Endothelial cell of umbilical vein (primary cell): ENCODE results near the gene HSD17B2.

Experiments
- EZH2 ChIP-seq: IDR thresholded peaks from 2 replicates; pipeline ENCODE4 v1.6.1; 2012; ENCODE audit warnings: borderline replicate concordance, low read depth, mild to moderate bottlenecking, moderate library complexity, low read length, inconsistent platforms; ENCODE audit not compliant: severe bottlenecking
- GATA2 ChIP-seq: IDR thresholded peaks from 2 replicates; pipeline ENCODE4 v1.7.0; 2011; ENCODE audit warnings: low read depth, mild to moderate bottlenecking, moderate library complexity, mixed read lengths, low read length; ENCODE audit not compliant: insufficient read length, insufficient read depth
- MYC ChIP-seq: IDR thresholded peaks from one replicate; pipeline ENCODE4 v1.6.1; 2011; ENCODE audit warnings: mild to moderate bottlenecking, low read depth, low read length
- POLR2AphosphoS5 ChIP-seq: IDR thresholded peaks from 2 replicates; pipeline ENCODE4 v1.6.1; 2012; ENCODE audit warnings: low read depth, mild to moderate bottlenecking, control low read depth, low read length, moderate library complexity; ENCODE audit not compliant: insufficient read depth
- TF ChIP-seq, protein P1 (sequence below), 2 donors: IDR thresholded peaks; 1 replicate in 1 of 2; 2 replicates in 1 of 2; pipeline ENCODE4 v1.5.1; 2011; ENCODE audit warnings: low read length in 2 of 2, mild to moderate bottlenecking in 2 of 2, moderate library complexity in 2 of 2, control low read depth in 1 of 2, inconsistent platforms in 1 of 2, low read depth in 1 of 2; ENCODE audit not compliant: insufficient read depth in 1 of 2; ENCODE audit errors: extremely low read depth in 1 of 2

DNA sequence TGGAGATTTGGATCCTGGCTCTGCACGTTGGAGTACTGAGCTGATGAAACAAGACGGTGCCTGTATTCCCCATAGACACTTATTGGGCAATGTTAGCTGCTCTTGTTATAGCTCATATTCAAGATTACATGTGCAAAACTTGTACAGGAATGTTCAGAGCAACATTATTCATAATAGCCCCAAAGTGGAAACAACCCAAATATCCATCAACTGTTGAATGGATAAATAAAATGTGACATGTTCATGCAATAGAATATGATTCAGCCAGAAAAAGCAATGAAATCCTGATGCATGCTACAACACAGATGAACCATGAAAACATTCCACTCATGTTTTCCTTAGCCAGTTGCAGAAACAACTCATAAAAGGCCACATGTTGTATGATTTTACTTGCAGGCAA is 18.1 kb upstream of the HSD17B2 start:
- TF ChIP-seq, protein P1, sequence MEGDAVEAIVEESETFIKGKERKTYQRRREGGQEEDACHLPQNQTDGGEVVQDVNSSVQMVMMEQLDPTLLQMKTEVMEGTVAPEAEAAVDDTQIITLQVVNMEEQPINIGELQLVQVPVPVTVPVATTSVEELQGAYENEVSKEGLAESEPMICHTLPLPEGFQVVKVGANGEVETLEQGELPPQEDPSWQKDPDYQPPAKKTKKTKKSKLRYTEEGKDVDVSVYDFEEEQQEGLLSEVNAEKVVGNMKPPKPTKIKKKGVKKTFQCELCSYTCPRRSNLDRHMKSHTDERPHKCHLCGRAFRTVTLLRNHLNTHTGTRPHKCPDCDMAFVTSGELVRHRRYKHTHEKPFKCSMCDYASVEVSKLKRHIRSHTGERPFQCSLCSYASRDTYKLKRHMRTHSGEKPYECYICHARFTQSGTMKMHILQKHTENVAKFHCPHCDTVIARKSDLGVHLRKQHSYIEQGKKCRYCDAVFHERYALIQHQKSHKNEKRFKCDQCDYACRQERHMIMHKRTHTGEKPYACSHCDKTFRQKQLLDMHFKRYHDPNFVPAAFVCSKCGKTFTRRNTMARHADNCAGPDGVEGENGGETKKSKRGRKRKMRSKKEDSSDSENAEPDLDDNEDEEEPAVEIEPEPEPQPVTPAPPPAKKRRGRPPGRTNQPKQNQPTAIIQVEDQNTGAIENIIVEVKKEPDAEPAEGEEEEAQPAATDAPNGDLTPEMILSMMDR (IDR thresholded peaks at IDR 0.05; ENCODE audit: extremely low read depth in 1 of 2, insufficient read depth in 1 of 2, low read depth in 1 of 2, low read length in 2 of 2): no peak
- TF ChIP-seq POLR2AphosphoS5 (no peak), EZH2 (no peak), MYC (no peak), GATA2 (no peak)
